Astrocyte (in vitro differentiated cells and primary cell): ENCODE results near the gene SF1.
"Not testable (repeated sequence)": the region's sequence is repeated elsewhere in the genome, so short reads cannot be mapped to it uniquely, and the experiment has no call there.

Experiments used
- EZH2 ChIP-seq: IDR thresholded peaks from 2 replicates; pipeline ENCODE4 v1.6.1; 2012; ENCODE audit warnings: mild to moderate bottlenecking, low read length, inconsistent platforms; ENCODE audit not compliant: insufficient read depth
- TF ChIP-seq, protein P1 (sequence below): IDR thresholded peaks from 2 replicates; pipeline ENCODE4 v1.5.1; 2011; ENCODE audit warnings: low read depth, mild to moderate bottlenecking, inconsistent platforms, low read length, moderate library complexity; ENCODE audit not compliant: insufficient read depth

DNA sequence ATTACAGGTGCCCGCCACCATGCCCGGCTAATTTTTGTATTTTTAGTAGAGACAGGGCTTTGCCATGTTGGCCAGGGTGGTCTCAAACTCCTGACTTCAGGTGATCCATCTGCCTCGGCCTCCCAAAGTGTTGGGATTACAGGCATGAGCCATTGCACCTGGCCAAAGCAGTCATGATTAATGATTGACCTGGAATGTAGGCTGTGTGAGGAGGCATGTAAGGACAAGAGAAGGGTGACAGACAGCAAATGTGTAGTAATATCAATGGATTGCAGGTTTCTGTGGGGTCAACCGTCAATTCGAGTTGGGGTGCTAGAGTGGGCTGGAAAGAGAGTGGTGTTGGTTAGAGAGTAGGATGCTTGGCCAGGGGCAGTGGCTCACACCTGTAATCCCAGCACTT, 37.1 kb upstream of the SF1 start:
- not testable (repeated sequence) for TF ChIP-seq EZH2
- TF ChIP-seq, protein P1, sequence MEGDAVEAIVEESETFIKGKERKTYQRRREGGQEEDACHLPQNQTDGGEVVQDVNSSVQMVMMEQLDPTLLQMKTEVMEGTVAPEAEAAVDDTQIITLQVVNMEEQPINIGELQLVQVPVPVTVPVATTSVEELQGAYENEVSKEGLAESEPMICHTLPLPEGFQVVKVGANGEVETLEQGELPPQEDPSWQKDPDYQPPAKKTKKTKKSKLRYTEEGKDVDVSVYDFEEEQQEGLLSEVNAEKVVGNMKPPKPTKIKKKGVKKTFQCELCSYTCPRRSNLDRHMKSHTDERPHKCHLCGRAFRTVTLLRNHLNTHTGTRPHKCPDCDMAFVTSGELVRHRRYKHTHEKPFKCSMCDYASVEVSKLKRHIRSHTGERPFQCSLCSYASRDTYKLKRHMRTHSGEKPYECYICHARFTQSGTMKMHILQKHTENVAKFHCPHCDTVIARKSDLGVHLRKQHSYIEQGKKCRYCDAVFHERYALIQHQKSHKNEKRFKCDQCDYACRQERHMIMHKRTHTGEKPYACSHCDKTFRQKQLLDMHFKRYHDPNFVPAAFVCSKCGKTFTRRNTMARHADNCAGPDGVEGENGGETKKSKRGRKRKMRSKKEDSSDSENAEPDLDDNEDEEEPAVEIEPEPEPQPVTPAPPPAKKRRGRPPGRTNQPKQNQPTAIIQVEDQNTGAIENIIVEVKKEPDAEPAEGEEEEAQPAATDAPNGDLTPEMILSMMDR = not testable (repeated sequence)
